H9 (cell line): ENCODE measurements around the gene MPV17L2. TPM values are rescaled to one million over a fixed set of nuclear protein-coding genes. Genes with fewer than 3 reads are reported as not detected.

Experiments
- DNase-seq: peaks from one replicate; pipeline ENCODE4 v3.0.0-alpha.2; 2017
- H2AFZ ChIP-seq: one replicate; pipeline ENCODE4 v1.6.1; 2013; ENCODE audit warnings: mild to moderate bottlenecking, low read length, control low read depth, moderate library complexity
- H2AK5ac ChIP-seq: 2 replicates; pipeline ENCODE4 v1.6.1; 2013; ENCODE audit warnings: low read length, control low read depth, mixed read lengths; ENCODE audit not compliant: insufficient read length
- H2BK120ac ChIP-seq: one replicate; pipeline ENCODE4 v1.6.1; 2013; ENCODE audit warnings: low read depth, mild to moderate bottlenecking, low read length, control low read depth, inconsistent platforms; ENCODE audit not compliant: poor library complexity, severe bottlenecking
- H2BK12ac ChIP-seq: 2 replicates; pipeline ENCODE4 v1.6.1; 2013; ENCODE audit warnings: low read length, control low read depth, mixed read lengths, low read depth; ENCODE audit not compliant: insufficient read length
- H2BK15ac ChIP-seq: 2 replicates; pipeline ENCODE4 v1.6.1; 2013; ENCODE audit warnings: low read depth, low read length, control low read depth
- H2BK20ac ChIP-seq: one replicate; pipeline ENCODE4 v1.6.1; 2013; ENCODE audit warnings: low read depth, mild to moderate bottlenecking, low read length, control low read depth, inconsistent platforms; ENCODE audit not compliant: poor library complexity, severe bottlenecking
- H2BK5ac ChIP-seq: 2 replicates; pipeline ENCODE4 v1.6.1; 2013; ENCODE audit warnings: low read length, control low read depth, mixed read lengths; ENCODE audit not compliant: insufficient read length
- H3K14ac ChIP-seq: 2 replicates; pipeline ENCODE4 v1.6.1; 2013; ENCODE audit warnings: low read length, control low read depth; ENCODE audit not compliant: insufficient read depth
- H3K18ac ChIP-seq: 2 replicates; pipeline ENCODE4 v1.6.1; 2013; ENCODE audit warnings: low read depth, mild to moderate bottlenecking, mixed read lengths, low read length, control low read depth; ENCODE audit not compliant: insufficient read length
- H3K23ac ChIP-seq: 2 replicates; pipeline ENCODE4 v1.6.1; 2013; ENCODE audit warnings: low read length, control low read depth, mixed read lengths, low read depth; ENCODE audit not compliant: insufficient read length
- H3K23me2 ChIP-seq: 2 replicates; pipeline ENCODE4 v1.6.1; 2013; ENCODE audit warnings: low read depth, mild to moderate bottlenecking, mixed read lengths, low read length, control low read depth; ENCODE audit not compliant: insufficient read length, poor library complexity, severe bottlenecking
- H3K27ac ChIP-seq: 2 replicates; pipeline ENCODE4 v1.5.1; 2013; ENCODE audit warnings: low read length, control low read depth, mixed read lengths, low read depth; ENCODE audit not compliant: insufficient read length
- H3K27me3 ChIP-seq: 2 replicates; pipeline ENCODE4 v1.6.1; 2013; ENCODE audit warnings: low read length, control low read depth, inconsistent platforms; ENCODE audit not compliant: insufficient read depth
- H3K4ac ChIP-seq: 2 replicates; pipeline ENCODE4 v1.6.1; 2013; ENCODE audit warnings: low read depth, mild to moderate bottlenecking, control low read depth, inconsistent platforms, low read length, moderate library complexity
- H3K4me1 ChIP-seq: 2 replicates; pipeline ENCODE4 v1.6.1; 2013; ENCODE audit warnings: low read length, control low read depth, inconsistent platforms; ENCODE audit not compliant: insufficient read depth
- H3K4me2 ChIP-seq: 2 replicates; pipeline ENCODE4 v1.6.1; 2013; ENCODE audit warnings: low read length, control low read depth, mixed read lengths; ENCODE audit not compliant: insufficient read length, insufficient read depth
- H3K56ac ChIP-seq: 2 replicates; pipeline ENCODE4 v1.6.1; 2013; ENCODE audit warnings: low read depth, mild to moderate bottlenecking, mixed read lengths, low read length, control low read depth; ENCODE audit not compliant: insufficient read length
- H3K79me1 ChIP-seq: 2 replicates; pipeline ENCODE4 v1.6.1; 2013; ENCODE audit warnings: low read depth, mild to moderate bottlenecking, moderate library complexity, low read length, control low read depth, inconsistent platforms; ENCODE audit not compliant: insufficient read depth, poor library complexity, severe bottlenecking
- H3K79me2 ChIP-seq: 2 replicates; pipeline ENCODE4 v1.6.1; 2013; ENCODE audit warnings: low read length, control low read depth, inconsistent platforms; ENCODE audit not compliant: insufficient read depth
- H3K9ac ChIP-seq: 2 replicates; pipeline ENCODE4 v1.6.1; 2013; ENCODE audit warnings: low read length, control low read depth, mixed read lengths; ENCODE audit not compliant: insufficient read length; ENCODE audit errors: extremely low read depth
- H3K9me3 ChIP-seq: one replicate; pipeline ENCODE4 v1.6.1; 2013; ENCODE audit warnings: low read depth, low read length, inconsistent platforms; ENCODE audit not compliant: control insufficient read depth
- H3T11ph ChIP-seq: one replicate; pipeline ENCODE4 v1.6.1; 2013; ENCODE audit warnings: mild to moderate bottlenecking, low read length, control low read depth, inconsistent platforms
- H4K20me1 ChIP-seq: one replicate; pipeline ENCODE4 v1.6.1; 2013; ENCODE audit not compliant: control insufficient read depth, insufficient read length, insufficient read depth
- H4K5ac ChIP-seq: 2 replicates; pipeline ENCODE4 v1.6.1; 2013; ENCODE audit warnings: low read depth, mild to moderate bottlenecking, mixed read lengths, low read length, control low read depth; ENCODE audit not compliant: insufficient read length
- H4K8ac ChIP-seq: replicated peaks from 2 replicates; pipeline ENCODE4 v1.6.1; 2013; ENCODE audit warnings: low read length, control low read depth, mixed read lengths, low read depth; ENCODE audit not compliant: insufficient read length
- H4K91ac ChIP-seq: 2 replicates; pipeline ENCODE4 v1.6.1; 2013; ENCODE audit warnings: low read depth, mild to moderate bottlenecking, moderate library complexity, mixed read lengths, low read length, control low read depth; ENCODE audit not compliant: insufficient read length
- H3K27ac Mint-ChIP-seq, 3 experiments: 2 replicates in 2 of 3; 3 replicates in 1 of 3; pipeline ENCODE4 v1.8.0; 2020 to 2021; ENCODE audit warnings: mixed read lengths in 3 of 3, mild to moderate bottlenecking in 1 of 3, moderate library complexity in 1 of 3
- H3K27me3 Mint-ChIP-seq: 2 replicates; pipeline ENCODE4 v1.8.0; 2021; ENCODE audit warnings: low read depth, mild to moderate bottlenecking, moderate library complexity, mixed read lengths
- H3K36me3 Mint-ChIP-seq, 3 experiments: 2 replicates in 2 of 3; 3 replicates in 1 of 3; pipeline ENCODE4 v1.8.0; 2020 to 2021; ENCODE audit warnings: low read depth in 3 of 3, mixed read lengths in 3 of 3; ENCODE audit not compliant: insufficient read depth in 1 of 3
- H3K4me1 Mint-ChIP-seq, 2 experiments: 2 replicates each; pipeline ENCODE4 v1.8.0; 2020; ENCODE audit warnings: mixed read lengths in 2 of 2
- H3K4me3 Mint-ChIP-seq, 2 experiments: 2 replicates in 1 of 2; 3 replicates in 1 of 2; pipeline ENCODE4 v1.8.0; 2020 to 2021; ENCODE audit warnings: mild to moderate bottlenecking in 2 of 2, mixed read lengths in 2 of 2, moderate library complexity in 1 of 2
- H3K9me3 Mint-ChIP-seq, 2 experiments: 2 replicates in 1 of 2; 3 replicates in 1 of 2; pipeline ENCODE4 v1.8.0; 2020; ENCODE audit warnings: mild to moderate bottlenecking in 2 of 2, mixed read lengths in 2 of 2, moderate library complexity in 1 of 2
- WGBS: extraction: QIAGEN DNeasy Blood & Tissue Kit; methylation state at CpG from one replicate; pipeline ENCODE4 v1.1.7; 2013; ENCODE audit warnings: missing lambda C conversion rate, low lambda C conversion rate, mixed read lengths; ENCODE audit not compliant: insufficient read length; ENCODE audit errors: extremely low coverage; 5-methylcytosine and 5-hydroxymethylcytosine counted together
- total RNA-seq: library from RNA; stranded (reverse); gene quantifications from 2 replicates; pipeline ENCODE4 v1.2.1, GENCODE V29; 2021
- TF ChIP-seq, protein P1 (sequence below): fragments of 200-600 bp; sonication (generic); conservative IDR thresholded peaks from 3 replicates; pipeline ENCODE4 v1.8.0; 2021; ENCODE audit warnings: antibody characterized with exemption, mild to moderate bottlenecking

The MPV17L2 gene
- total RNA-seq, 1 experiment from 2014 or later: 26.4 TPM

DNA sequence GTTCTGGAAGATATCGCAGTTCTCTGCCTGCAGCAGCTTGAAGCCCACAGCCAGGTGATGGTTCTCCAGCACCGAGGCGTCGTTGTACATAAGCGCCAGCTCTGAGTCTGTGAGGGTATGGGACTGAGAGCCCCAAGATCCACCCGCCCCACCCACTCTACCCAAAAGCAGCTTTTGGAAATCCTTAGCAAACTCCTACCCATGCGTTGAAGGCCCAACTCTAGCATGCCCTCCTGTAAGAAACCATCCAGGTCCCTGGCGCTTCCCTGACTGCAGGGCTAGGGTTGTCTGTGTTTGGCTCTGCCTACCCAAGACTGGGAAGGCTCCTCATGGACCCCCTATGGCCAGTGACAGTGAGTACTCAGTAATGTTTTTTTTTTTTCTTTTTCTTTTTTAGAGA lies 23.8 kb downstream of the MPV17L2 start:
- Histone ChIP-seq H3K23me2 (no peaks in the 10 kb centered on the region), H2BK20ac (no peak overlapping the region), H3K27ac (no peak overlapping the region), H3T11ph (no peak overlapping the region), H3K79me1 (no peaks in the 10 kb centered on the region), H3K9me3 (no peaks in the 10 kb centered on the region), H4K91ac (no peak overlapping the region), H4K20me1 (no peaks in the 10 kb centered on the region), H3K4ac (no peak overlapping the region), H3K9ac (no peak overlapping the region), H3K14ac (no peak overlapping the region; the same call in 1 of the 2 replicates), H2BK15ac (no peak overlapping the region), H3K23ac (no peak overlapping the region), H2BK120ac (no peak overlapping the region), H2AK5ac (no peak overlapping the region), H2BK12ac (no peak overlapping the region), H3K4me2 (no peak overlapping the region), H3K18ac (no peak overlapping the region), H3K79me2 (no peaks in the 10 kb centered on the region), H4K8ac (no peak overlapping the region), H3K27me3 (no peaks in the 10 kb centered on the region), H3K4me1 (no peaks in the 10 kb centered on the region; the same call in 1 of the 2 replicates), H4K5ac (no peak overlapping the region), H2AFZ (no peak overlapping the region), H3K56ac (no peak overlapping the region), H2BK5ac (no peak overlapping the region)
- no peak overlapping the region for H3K27ac Mint-ChIP-seq
- peaks cover 5% of the 10 kb centered on the region for H3K27me3 Mint-ChIP-seq
- H3K4me1 Mint-ChIP-seq: peaks cover 10 to 15% of the 10 kb centered on the region in 2 experiments
- H3K36me3 Mint-ChIP-seq: peaks cover 0 to 3% (median 0%) of the 10 kb centered on the region in 3 experiments; a peak in 2 of 7 replicates
- TF ChIP-seq, protein P1, sequence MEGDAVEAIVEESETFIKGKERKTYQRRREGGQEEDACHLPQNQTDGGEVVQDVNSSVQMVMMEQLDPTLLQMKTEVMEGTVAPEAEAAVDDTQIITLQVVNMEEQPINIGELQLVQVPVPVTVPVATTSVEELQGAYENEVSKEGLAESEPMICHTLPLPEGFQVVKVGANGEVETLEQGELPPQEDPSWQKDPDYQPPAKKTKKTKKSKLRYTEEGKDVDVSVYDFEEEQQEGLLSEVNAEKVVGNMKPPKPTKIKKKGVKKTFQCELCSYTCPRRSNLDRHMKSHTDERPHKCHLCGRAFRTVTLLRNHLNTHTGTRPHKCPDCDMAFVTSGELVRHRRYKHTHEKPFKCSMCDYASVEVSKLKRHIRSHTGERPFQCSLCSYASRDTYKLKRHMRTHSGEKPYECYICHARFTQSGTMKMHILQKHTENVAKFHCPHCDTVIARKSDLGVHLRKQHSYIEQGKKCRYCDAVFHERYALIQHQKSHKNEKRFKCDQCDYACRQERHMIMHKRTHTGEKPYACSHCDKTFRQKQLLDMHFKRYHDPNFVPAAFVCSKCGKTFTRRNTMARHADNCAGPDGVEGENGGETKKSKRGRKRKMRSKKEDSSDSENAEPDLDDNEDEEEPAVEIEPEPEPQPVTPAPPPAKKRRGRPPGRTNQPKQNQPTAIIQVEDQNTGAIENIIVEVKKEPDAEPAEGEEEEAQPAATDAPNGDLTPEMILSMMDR: no peak
- no peak for DNase-seq
- no peak overlapping the region for H3K4me3 Mint-ChIP-seq
- no peaks in the 10 kb centered on the region for H3K9me3 Mint-ChIP-seq
- no CpG with 5 or more reads among the region's 8 CpGs for WGBS
